ENCODE measurements around the gene AKAP6. TPM values are rescaled to one million over a fixed set of nuclear protein-coding genes. Genes with fewer than 3 reads are reported as not detected.

Gene AKAP6
- total RNA-seq, 1 experiment from 2014 or later: 2.3 TPM

- DNase-seq (ENCODE audit: unreplicated experiment): no peak
- H3K27ac Mint-ChIP-seq (ENCODE audit: low read depth, unreplicated experiment): peak overlapping the region; percentile 87
- intact Hi-C loops (cut with micrococcal nuclease): no loop called here
Measured at GRCh38 chr14:32345311-32345791, 16.3 kb downstream of the AKAP6 start.

GRCh38 chr14:32349322-32349721 is 20.2 kb downstream of the AKAP6 start:
- ChIA-PET POLR2A (interaction anchor here (0.6 to 0.8 kb wide), 2 partner anchors 14 to 17 kb away, joined by 3 to 5 read pairs; no protein-coding TSS in a partner anchor), CTCF (interaction anchor here (0.7 to 1.2 kb wide), 3 partner anchors 12 to 898 kb away, joined by 3 to 4 read pairs (median 3); no protein-coding TSS in a partner anchor)
- intact Hi-C loops (cut with micrococcal nuclease): no loop called here
- Mint-ChIP-seq H3K27me3 (ENCODE audit: insufficient read depth, unreplicated experiment) (no peaks in the 10 kb centered on the region), H3K27ac (ENCODE audit: low read depth, unreplicated experiment) (no peak overlapping the region), H3K36me3 (ENCODE audit: insufficient read depth, unreplicated experiment) (no peaks in the 10 kb centered on the region), H3K4me3 (ENCODE audit: unreplicated experiment) (no peak overlapping the region), H3K4me1 (ENCODE audit: insufficient read depth, unreplicated experiment) (peaks cover 22% of the 10 kb centered on the region), H3K9me3 (ENCODE audit: unreplicated experiment) (peaks cover 3% of the 10 kb centered on the region)
- no peak for TF ChIP-seq CTCF (IDR thresholded peaks at IDR 0.05; ENCODE audit: unreplicated experiment)
- DNase-seq (ENCODE audit: unreplicated experiment): no peak
- no TSS peak for BruUV-seq (replicated peaks)

More at GRCh38 chr14:32345311-32345791, 16.3 kb downstream of the AKAP6 start:
- no peaks in the 10 kb centered on the region for H3K27me3 Mint-ChIP-seq (ENCODE audit: insufficient read depth, unreplicated experiment)
- TF ChIP-seq CTCF (IDR thresholded peaks at IDR 0.05; ENCODE audit: unreplicated experiment): no peak
- no peak overlapping the region for H3K4me3 Mint-ChIP-seq (ENCODE audit: unreplicated experiment)
- ChIA-PET CTCF (interaction anchor here (0.6 to 1.5 kb wide), 5 partner anchors 25 to 781 kb away, joined by 3 to 5 read pairs (median 3); no protein-coding TSS in a partner anchor), POLR2A (interaction anchor here (0.5 to 1.7 kb wide), 6 partner anchors 23 to 168 kb away, joined by 3 to 5 read pairs (median 3); no protein-coding TSS in a partner anchor)
- H3K36me3 Mint-ChIP-seq (ENCODE audit: insufficient read depth, unreplicated experiment): no peaks in the 10 kb centered on the region
- H3K4me1 Mint-ChIP-seq (ENCODE audit: insufficient read depth, unreplicated experiment): peaks cover 38% of the 10 kb centered on the region
- no TSS peak for BruUV-seq (replicated peaks)
- no peaks in the 10 kb centered on the region for H3K9me3 Mint-ChIP-seq (ENCODE audit: unreplicated experiment)

- Mint-ChIP-seq H3K4me1 (ENCODE audit: insufficient read depth, unreplicated experiment) (peaks cover 18% of the 10 kb centered on the region), H3K36me3 (ENCODE audit: insufficient read depth, unreplicated experiment) (no peaks in the 10 kb centered on the region), H3K27ac (ENCODE audit: low read depth, unreplicated experiment) (no peak overlapping the region), H3K9me3 (ENCODE audit: unreplicated experiment) (peaks cover 7% of the 10 kb centered on the region), H3K27me3 (ENCODE audit: insufficient read depth, unreplicated experiment) (no peaks in the 10 kb centered on the region), H3K4me3 (ENCODE audit: unreplicated experiment) (no peak overlapping the region)
- intact Hi-C loops (cut with micrococcal nuclease): no loop called here
- DNase-seq (ENCODE audit: unreplicated experiment): no peak
- CTCF ChIA-PET: interaction anchor here (0.7 kb wide), 1 partner anchor 898 kb away, joined by 3 read pairs; no protein-coding TSS in a partner anchor
- POLR2A ChIA-PET: interaction anchor here (1.0 kb wide), 1 partner anchor 22 kb away, joined by 3 read pairs; no protein-coding TSS in a partner anchor
- TF ChIP-seq CTCF (IDR thresholded peaks at IDR 0.05; ENCODE audit: unreplicated experiment): no peak
- BruUV-seq (replicated peaks): no TSS peak
Measured at GRCh38 chr14:32350020-32350419, 20.9 kb downstream of the AKAP6 start.

- no peak for DNase-seq (ENCODE audit: unreplicated experiment)
- TF ChIP-seq CTCF (IDR thresholded peaks at IDR 0.05; ENCODE audit: unreplicated experiment): no peak
- CTCF ChIA-PET: interaction anchor here (0.5 to 0.6 kb wide), 2 partner anchors 113 to 570 kb away, joined by 3 to 5 read pairs; no protein-coding TSS in a partner anchor
- intact Hi-C loops (cut with micrococcal nuclease): no loop called here
- no TSS peak for BruUV-seq (replicated peaks)
- Mint-ChIP-seq H3K9me3 (ENCODE audit: unreplicated experiment) (peaks cover 7% of the 10 kb centered on the region), H3K27ac (ENCODE audit: low read depth, unreplicated experiment) (no peak overlapping the region), H3K4me3 (ENCODE audit: unreplicated experiment) (no peak overlapping the region), H3K4me1 (ENCODE audit: insufficient read depth, unreplicated experiment) (peaks cover 11% of the 10 kb centered on the region), H3K27me3 (ENCODE audit: insufficient read depth, unreplicated experiment) (no peaks in the 10 kb centered on the region), H3K36me3 (ENCODE audit: insufficient read depth, unreplicated experiment) (no peaks in the 10 kb centered on the region)
- POLR2A ChIA-PET: interaction anchor here (0.6 kb wide), 1 partner anchor 33 kb away, joined by 3 read pairs; no protein-coding TSS in a partner anchor
Measured at GRCh38 chr14:32352631-32353030, 23.5 kb downstream of the AKAP6 start.
